Fibroblast of skin of right biceps (primary cell): ENCODE measurements around the gene ACVR1C.

Source experiments
- DNase-seq: peaks from one replicate; pipeline ENCODE4 v3.0.0-alpha.2; 2013

The ACVR1C gene

GRCh38 chr2:157628477-157629415 lies at the start of gene ACVR1C:
ACVR1C (minus strand) TSS chr2:157628864; CDS start chr2:157628644, 220 bp downstream.
- peak; percentile 59 for DNase-seq

DNA sequence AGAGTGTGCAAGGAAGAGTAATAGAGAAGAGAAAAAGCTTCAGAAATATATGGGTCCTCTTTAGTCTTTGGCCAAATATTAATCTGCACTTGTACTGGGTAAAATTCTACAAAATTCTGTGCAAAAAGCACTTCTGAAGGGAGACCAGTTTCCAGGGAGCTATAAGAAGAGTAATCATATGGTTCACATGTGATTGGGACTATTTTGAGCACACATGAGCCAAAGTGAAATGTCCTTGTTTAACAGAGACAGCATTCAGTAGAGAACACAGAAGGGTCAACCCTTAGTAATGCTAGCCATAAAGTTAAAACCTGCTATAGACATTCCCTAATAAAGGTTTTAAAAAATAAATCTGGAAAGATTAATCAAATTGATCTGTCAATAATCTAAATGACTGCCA lies 49.3 kb upstream of the ACVR1C start:
- DNase-seq, result no peak

DNA sequence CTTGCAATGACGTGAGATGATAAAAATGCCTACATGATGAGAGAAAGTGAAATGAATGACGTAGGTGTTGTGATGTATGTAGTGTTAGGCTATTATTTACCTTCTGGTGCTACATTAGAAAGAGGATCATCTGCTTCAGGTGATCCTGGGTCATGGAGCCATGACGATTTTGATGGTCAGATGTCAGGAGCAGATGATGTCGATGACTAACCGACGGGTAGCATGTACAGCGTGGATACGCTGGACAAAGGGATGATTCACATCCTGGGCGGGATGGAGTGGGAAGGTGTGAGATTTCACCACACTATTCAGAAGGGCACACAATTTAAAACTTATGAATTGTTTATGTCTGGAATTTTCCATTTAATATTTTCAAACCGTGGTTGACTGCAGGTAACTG lies 43.5 kb upstream of the ACVR1C start:
- no peak for DNase-seq

DNA sequence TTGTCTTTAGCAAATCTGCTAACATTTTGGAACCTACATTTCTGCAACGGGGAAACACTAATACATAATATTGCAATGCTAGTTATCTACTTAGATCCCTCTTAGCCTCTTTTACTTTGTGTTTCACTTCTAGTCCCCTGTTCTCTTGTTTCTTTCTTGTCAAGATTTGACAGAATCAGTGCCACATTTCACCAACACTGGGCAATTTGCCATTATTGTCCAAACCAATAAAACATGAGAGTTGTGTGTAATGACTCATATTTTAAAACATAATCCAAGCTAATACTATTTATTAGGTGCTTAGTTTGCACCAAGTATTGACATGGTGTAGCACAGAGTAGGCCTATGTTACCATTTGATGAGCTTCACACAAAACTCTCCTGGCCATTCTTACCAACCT lies 33.7 kb upstream of the ACVR1C start:
- no peak for DNase-seq

DNA sequence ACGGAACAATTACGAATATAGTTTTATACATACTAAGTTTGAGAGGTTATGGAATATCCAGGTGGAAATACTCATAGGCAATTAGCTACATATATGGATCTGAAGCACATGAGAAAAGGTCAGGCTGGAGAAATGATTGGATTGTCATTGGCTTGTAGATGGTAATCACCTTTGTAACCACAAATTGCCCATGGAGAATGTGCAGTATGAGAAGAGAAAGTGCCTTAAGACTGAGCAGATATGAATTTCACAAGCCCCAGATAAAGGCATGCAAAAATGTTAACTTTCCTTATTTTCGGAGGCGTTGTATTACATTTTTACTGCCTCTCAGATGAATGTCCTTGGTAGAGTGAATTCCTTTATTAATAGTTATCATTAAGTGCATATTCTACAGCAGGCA lies 33.1 kb upstream of the ACVR1C start:
- no peak for DNase-seq

DNA sequence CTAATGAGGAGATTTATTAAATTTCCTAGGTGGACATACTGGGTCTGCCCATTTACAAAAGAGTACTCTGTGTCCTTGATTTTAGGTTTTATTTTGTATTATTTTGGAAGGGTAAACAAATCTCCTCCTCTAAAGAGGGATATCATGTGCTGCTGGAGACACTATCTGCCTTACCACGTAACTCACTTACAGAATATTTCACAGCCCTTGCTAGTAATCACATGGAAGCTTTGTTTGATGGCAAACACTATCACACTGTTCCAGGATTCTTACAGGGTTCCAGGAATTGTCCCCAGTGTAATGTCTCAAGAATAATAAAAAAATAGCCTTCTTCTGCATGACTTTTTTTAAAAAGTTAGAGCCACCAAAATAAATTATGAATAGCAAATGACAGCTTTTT lies 29.2 kb upstream of the ACVR1C start:
- DNase-seq, result no peak

DNA sequence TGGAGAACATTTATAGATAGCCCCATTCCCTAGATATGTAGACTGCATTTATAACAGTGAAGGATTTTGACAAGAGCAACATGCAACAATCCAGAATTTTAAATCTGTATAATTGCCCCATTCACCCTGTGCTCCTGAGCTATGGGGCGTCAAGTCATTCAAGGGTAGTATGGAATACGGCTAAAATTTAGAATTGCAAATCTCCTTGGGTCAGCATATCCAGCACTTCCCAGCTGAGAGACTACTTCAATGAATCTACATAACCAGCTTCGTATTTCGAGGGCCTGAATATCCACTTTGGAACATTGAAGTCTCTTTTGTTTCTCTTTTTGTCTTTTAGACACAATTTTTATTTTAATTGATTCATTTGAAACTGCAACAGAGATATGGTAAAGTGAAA lies 28.4 kb upstream of the ACVR1C start:
- DNase-seq, result no peak

GRCh38 chr2:157644776-157645175 lies 16.1 kb upstream of the ACVR1C start:
- no peak for DNase-seq

DNA sequence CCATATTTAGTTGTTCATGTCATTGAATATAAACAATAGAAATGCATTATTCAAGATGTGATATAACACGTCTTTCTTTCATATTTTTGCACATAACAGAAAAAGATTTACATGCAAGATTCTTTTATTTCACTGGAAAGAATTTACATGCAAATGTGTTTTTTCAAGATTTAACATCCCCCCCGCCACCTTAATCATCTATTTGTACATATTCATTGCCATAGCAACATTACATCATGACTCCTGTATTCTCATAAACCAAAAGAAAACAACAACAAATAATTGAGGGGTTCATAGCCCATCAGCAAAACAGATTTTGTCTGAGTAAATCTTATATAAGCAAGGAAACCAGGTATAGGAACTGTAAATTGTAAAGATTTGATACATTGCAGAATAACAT lies 3.2 kb upstream of the ACVR1C start:
- DNase-seq, result no peak

DNA sequence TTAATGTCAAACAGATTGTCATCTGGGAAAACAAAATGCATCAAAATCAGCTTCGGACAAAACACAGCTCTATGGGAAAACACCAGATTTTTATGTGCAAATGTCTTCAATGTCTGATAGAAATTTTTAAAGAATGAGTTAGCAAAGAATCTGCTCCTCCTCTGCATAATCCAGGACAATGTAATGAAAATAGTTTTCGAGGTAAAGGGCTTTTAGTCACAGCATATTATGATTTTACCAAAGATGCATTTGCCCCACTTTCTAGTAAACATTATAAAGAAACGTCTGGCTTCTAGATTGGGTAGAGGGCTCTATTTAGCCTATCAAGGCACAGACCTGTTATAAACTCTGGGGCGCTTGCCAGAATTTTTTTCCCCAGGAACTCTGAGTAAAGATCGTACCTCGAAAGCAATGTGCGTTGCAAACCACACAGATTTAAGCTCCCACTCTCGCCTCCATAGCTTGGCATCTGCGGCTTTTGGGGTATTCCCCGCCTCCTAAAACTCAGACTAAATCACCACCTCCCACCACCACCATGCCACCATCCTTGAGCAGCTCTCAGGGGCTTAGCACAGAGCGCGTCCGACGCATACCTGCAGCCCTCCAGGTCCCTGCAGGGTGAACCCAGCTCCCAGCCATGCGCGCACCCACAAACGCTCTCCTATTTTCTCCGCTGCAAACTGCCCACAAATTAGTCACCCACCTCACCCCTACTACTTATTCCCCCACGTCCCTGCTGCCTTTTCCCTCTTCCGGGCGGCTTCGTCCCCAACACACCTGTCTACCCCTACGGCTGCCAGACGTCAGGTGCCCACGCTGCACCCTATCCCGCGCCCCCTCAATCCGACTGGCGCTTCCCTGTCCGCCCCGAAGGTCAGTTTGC lies 829 bp downstream of the ACVR1C start:
- DNase-seq, result peak; percentile 49

DNA sequence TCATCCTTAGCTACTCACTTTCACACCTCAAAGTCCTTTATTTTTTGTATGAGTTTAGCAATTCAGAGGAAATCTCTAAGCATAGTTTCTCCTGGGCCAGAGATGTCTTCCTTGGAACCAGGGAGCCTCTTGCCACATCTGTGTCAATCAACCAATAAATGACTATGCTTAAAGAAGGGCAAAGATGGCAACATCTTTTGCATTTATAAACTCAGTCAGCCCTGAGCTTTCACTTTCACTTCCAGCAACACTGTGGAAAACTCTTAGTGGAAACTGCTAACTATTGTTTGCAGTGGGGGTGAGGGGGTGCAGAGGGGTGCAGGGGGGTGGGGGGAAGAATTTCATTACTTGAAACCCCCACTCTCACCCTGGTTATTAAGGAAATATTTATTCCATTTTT lies 3.4 kb downstream of the ACVR1C start:
- no peak for DNase-seq

DNA sequence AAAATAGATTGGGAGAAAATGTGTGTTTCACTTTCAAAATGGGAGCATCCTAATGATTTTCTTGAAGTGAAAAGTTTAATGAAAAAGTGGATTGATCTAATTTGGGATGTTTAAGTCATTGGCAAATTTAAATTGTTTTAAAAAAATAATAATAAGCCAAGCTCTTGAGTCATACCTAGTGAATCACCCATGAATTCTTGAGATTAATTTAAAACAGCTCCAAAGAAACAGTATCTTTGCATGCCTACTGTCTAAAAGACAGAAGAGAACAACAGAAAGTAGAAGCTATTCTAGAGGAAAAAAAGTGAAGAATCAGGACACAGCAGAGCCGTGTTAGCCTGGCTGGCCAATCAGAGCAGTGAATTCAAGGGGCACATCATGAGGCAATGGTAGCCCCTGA lies 7.7 kb downstream of the ACVR1C start:
- DNase-seq, result peak; percentile 64

DNA sequence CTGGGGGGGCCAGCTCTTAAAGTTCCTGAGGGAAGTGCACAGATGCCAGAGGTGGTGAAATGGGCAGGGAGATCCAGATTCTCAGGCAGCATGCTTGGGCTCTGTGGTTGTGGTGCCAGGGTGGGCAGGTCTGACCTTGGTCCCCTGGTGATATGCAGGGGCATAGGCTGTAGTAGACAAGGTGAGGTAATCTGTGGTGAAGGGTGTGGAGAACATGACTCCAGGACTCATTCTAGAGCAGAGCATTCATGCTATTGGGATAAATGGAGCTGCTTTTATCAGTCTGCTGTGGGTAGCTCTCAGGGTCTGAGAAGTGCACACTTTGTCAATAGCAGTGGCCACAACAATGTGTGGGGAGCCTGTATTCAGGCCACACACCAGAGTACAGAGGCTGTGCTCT lies 16.9 kb downstream of the ACVR1C start:
- DNase-seq, result no peak

DNA sequence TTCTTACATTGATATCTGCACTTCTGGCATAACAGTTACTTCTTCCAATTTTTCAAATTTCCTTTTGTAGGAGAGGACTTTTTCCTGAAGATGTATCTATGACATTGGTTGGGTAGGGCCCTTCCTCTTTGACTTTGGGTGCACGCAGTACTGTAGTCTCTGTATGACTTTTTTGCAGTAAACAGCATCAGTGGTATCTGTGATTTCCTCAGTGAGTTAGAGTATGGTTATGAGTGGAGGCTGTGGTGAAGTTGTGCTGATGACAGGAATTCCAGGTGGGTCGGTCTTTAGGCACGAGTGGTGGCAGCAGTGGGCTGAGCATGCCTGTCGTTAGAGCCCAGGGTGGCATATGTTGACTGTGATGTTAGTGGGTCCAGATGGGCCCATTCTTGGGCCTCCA lies 17.6 kb downstream of the ACVR1C start:
- DNase-seq, result no peak

DNA sequence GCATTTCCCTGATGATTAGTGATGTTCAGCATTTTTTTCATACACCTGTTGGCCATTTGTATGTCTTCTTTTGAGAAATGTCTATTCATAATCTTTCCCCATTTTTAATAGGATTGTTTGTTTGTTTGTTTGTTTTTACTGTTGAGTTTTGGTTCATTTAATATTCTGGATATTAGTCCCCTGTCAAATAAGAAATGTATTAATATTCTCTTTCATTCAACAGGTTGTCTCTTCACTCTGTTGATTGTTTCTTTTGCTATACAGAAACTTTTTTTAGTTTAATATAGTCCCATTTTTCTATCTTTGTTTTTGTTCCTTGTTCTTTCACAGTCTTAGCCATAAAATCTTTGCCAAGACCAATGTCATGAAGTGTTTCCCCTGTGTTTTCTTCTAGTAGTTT lies 22.1 kb downstream of the ACVR1C start:
- DNase-seq, result no peak

GRCh38 chr2:157603198-157603597 lies 25.5 kb downstream of the ACVR1C start:
- DNase-seq, result no peak

DNA sequence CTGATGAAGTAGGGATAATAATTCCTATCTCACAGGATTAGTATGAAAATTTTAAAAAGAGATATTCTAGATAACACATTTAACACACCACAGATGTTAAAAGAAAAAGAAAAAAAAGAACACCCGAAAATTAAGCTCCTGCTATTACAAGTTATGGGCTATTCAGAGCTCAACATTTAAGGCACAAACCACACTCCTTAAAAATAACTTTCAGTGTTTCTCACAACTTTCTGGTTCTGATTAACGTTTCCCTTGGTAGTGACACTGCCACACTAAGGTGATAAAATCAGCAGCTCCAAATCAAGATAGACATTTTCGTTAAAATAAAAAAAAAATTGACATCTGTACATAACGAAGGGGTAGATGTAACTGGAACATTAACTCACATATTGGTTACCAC lies 26.9 kb downstream of the ACVR1C start:
- no peak for DNase-seq

- DNase-seq, result peak; percentile 32
Observed at GRCh38 chr2:157596992-157597681, 31.5 kb downstream of the ACVR1C start.

- DNase-seq, result no peak
Observed at GRCh38 chr2:157593411-157593810, 35.3 kb downstream of the ACVR1C start.

DNA sequence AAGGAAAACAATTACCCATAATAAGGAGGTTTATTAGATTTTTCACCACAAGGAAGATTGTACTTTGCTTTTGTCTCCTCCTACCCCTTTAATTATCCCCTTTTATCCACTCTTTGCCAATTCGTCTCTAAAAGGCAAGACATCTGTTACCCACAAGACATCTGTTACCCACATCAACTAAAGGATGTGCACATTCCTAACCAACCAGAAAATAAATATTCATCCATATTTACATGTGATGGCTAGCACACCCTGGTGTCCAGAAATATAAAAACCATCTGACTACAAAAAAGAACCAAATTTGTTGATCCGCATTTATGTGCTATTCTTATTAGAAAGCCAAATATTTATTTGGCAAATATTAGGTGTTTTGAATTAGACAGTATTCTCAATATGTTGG lies 35.7 kb downstream of the ACVR1C start:
- DNase-seq, result peak; percentile 20

DNA sequence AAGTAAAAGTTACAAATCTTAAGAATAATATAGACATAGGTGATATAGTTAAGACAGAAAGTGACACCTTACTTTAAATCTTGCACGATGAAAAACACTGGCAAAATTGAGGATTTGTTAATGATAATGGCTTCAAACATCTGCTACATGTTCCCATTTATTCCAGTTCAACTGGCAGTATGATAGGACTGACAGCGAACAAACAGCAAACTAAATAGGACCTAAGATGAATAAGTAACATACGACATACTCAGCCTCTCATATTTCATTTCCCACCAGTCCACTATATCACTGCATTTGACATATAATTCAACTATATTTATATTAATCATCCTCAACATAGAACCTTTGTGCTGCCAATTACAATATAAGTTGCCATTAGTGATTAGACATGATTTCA lies 36.3 kb downstream of the ACVR1C start:
- no peak for DNase-seq

DNA sequence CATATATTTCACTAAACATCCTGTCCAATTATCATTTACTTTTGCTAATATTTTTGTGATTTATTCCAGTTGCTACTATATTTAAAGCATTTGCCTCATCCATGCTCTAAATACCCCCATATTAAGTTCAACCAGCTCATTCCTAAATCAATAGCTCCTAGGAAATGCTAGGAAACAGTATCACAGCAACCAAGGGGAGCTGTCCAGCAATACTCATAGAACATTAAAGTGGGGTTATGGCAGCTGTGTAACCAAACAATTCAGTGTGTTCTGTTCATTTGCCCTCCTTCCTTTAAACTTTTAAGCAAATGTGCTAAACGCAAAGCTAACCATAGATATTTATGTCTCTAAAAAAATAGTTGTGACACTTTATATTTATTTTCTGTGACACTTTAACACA lies 41.1 kb downstream of the ACVR1C start:
- DNase-seq, result peak; percentile 2

GRCh38 chr2:157574165-157574564 lies 54.5 kb downstream of the ACVR1C start:
- no peak for DNase-seq
